H1 (cell line): ENCODE data around the gene TEDC1. TPM values are rescaled to one million over a fixed set of nuclear protein-coding genes. Genes with fewer than 3 reads are reported as not detected.

ENCODE experiments used
- CTCF ChIA-PET: fragments of 300-600 bp; sonication (Branson Sonifier 250); formaldehyde crosslinking; loops from one replicate; lab custom pipeline; 2021; ENCODE audit not compliant: partially characterized antibody; lab: Charles Lee
- POLR2A ChIA-PET: fragments of 300-600 bp; sonication (Branson Sonifier 250); formaldehyde crosslinking; loops from one replicate; lab custom pipeline; 2021; ENCODE audit warnings: inconsistent platforms; ENCODE audit not compliant: partially characterized antibody; lab: Charles Lee
- DNase-seq, 2 experiments: peaks; one replicate each; pipeline versions ENCODE4 v3.0.0 to v3.0.0-alpha.2; 2010 to 2022; ENCODE audit warnings: low spot score in 2 of 2, low read depth in 1 of 2, mixed read lengths in 1 of 2
- FAIRE-seq: peaks from 2 replicates; lab custom pipeline; 2011; peaks lifted over from hg19 to GRCh38; lab: Jason Lieb, UNC
- H2AFZ ChIP-seq: 2 replicates; pipeline ENCODE4 v1.8.1; 2012; ENCODE audit warnings: low read length, inconsistent platforms
- H2AK5ac ChIP-seq: 2 replicates; pipeline ENCODE4 v1.6.1; 2013; ENCODE audit warnings: low read depth, low read length
- H2BK120ac ChIP-seq: replicated peaks from 2 replicates; pipeline ENCODE3; 2013; ENCODE audit warnings: low read depth, low read length, inconsistent platforms
- H2BK12ac ChIP-seq: 2 replicates; pipeline ENCODE4 v1.6.1; 2013; ENCODE audit warnings: low read depth, low read length
- H2BK15ac ChIP-seq: 2 replicates; pipeline ENCODE4 v1.6.1; 2013; ENCODE audit warnings: low read length
- H2BK20ac ChIP-seq: 2 replicates; pipeline ENCODE4 v1.6.1; 2013; ENCODE audit warnings: low read length
- H2BK5ac ChIP-seq: 2 replicates; pipeline ENCODE4 v1.6.1; 2013; ENCODE audit warnings: low read depth, low read length
- H3K14ac ChIP-seq: 2 replicates; pipeline ENCODE4 v1.6.1; 2013; ENCODE audit warnings: inconsistent platforms; ENCODE audit not compliant: insufficient read length
- H3K18ac ChIP-seq: 2 replicates; pipeline ENCODE4 v1.6.1; 2013; ENCODE audit warnings: low read length; ENCODE audit errors: extremely low read depth
- H3K23ac ChIP-seq: 2 replicates; pipeline ENCODE4 v1.6.1; 2013; ENCODE audit warnings: inconsistent platforms; ENCODE audit not compliant: insufficient read length
- H3K23me2 ChIP-seq: 2 replicates; pipeline ENCODE4 v1.6.1; 2013; ENCODE audit warnings: low read depth, low read length
- H3K27ac ChIP-seq: 2 replicates; pipeline ENCODE4 v1.6.1; 2011; ENCODE audit warnings: low read depth, low read length, inconsistent platforms
- H3K27me3 ChIP-seq, 4 experiments: replicated peaks in 1 of 4; 1 replicate in 1 of 4; 2 replicates in 3 of 4; pipeline versions ENCODE4 v1.6.1 to v1.8.1; 2011 to 2013; ENCODE audit warnings: low read length in 3 of 4, mild to moderate bottlenecking in 3 of 4, inconsistent platforms in 2 of 4, mixed read lengths in 2 of 4, moderate library complexity in 1 of 4; ENCODE audit not compliant: control insufficient read depth in 3 of 4, insufficient read depth in 3 of 4; ENCODE audit errors: extremely low read depth in 1 of 4
- H3K36me3 ChIP-seq, 4 experiments: 2 replicates each; pipeline versions ENCODE4 v1.6.1 to v1.8.1; 2011 to 2013; ENCODE audit warnings: mild to moderate bottlenecking in 4 of 4, low read length in 3 of 4, moderate library complexity in 2 of 4, control low read depth in 1 of 4, inconsistent platforms in 1 of 4; ENCODE audit not compliant: insufficient read depth in 4 of 4, control insufficient read depth in 2 of 4
- H3K4ac ChIP-seq: replicated peaks from 2 replicates; pipeline ENCODE3; 2013; ENCODE audit warnings: low read length, low read depth, mixed read lengths, inconsistent platforms; ENCODE audit not compliant: insufficient read length
- H3K4me1 ChIP-seq, 4 experiments: replicated peaks in 1 of 4; 1 replicate in 1 of 4; 2 replicates in 3 of 4; pipeline versions ENCODE4 v1.6.1 to v1.8.1; 2011 to 2013; ENCODE audit warnings: low read length in 3 of 4, inconsistent platforms in 2 of 4, mixed read lengths in 1 of 4; ENCODE audit not compliant: insufficient read depth in 4 of 4, control insufficient read depth in 3 of 4
- H3K4me2 ChIP-seq, 2 experiments: 2 replicates each; pipeline versions ENCODE4 v1.6.1 to v1.8.1; 2011 to 2013; ENCODE audit warnings: low read depth in 2 of 2, low read length in 2 of 2, control low read depth in 1 of 2, inconsistent platforms in 1 of 2, mild to moderate bottlenecking in 1 of 2; ENCODE audit not compliant: insufficient read depth in 1 of 2
- H3K4me3 ChIP-seq, 4 experiments: fragments of 200-600, 300-600 bp in 1 of 4; sonication (generic), shearing (Covaris generic), sonication (Bioruptor Twin) in 1 of 4; 2 replicates each; pipeline versions ENCODE4 v1.5.1 to v1.8.1; 2011 to 2016; ENCODE audit warnings: low read length in 4 of 4, low read depth in 3 of 4, control low read depth in 2 of 4, inconsistent platforms in 2 of 4, mild to moderate bottlenecking in 2 of 4, mixed read lengths in 1 of 4, moderate library complexity in 1 of 4; ENCODE audit not compliant: insufficient read depth in 2 of 4; ENCODE audit errors: extremely low read depth in 1 of 4
- H3K56ac ChIP-seq: replicated peaks from 2 replicates; pipeline ENCODE3; 2013; ENCODE audit warnings: low read depth, mild to moderate bottlenecking, mixed read lengths, low read length, inconsistent platforms; ENCODE audit not compliant: insufficient read length
- H3K79me1 ChIP-seq: 2 replicates; pipeline ENCODE4 v1.6.1; 2013; ENCODE audit warnings: low read depth, low read length, control low read depth
- H3K79me2 ChIP-seq, 2 experiments: 2 replicates each; pipeline versions ENCODE4 v1.6.1 to v1.8.1; 2012 to 2013; ENCODE audit warnings: low read length in 2 of 2, mild to moderate bottlenecking in 2 of 2, inconsistent platforms in 1 of 2; ENCODE audit not compliant: insufficient read depth in 2 of 2, control insufficient read depth in 1 of 2
- H3K9ac ChIP-seq, 4 experiments: replicated peaks in 1 of 4; 1 replicate in 1 of 4; 2 replicates in 3 of 4; pipeline versions ENCODE4 v1.6.1 to v1.8.1; 2011 to 2013; ENCODE audit warnings: low read depth in 3 of 4, low read length in 3 of 4, control low read depth in 2 of 4, mild to moderate bottlenecking in 2 of 4, moderate library complexity in 2 of 4, inconsistent platforms in 1 of 4; ENCODE audit errors: extremely low read depth in 1 of 4
- H3K9me3 ChIP-seq, 2 experiments: 2 replicates each; pipeline versions ENCODE4 v1.6.1 to v1.8.1; 2012 to 2013; ENCODE audit warnings: mild to moderate bottlenecking in 2 of 2, moderate library complexity in 2 of 2, control low read depth in 1 of 2, inconsistent platforms in 1 of 2, low read depth in 1 of 2, low read length in 1 of 2, mixed read lengths in 1 of 2; ENCODE audit not compliant: insufficient read depth in 2 of 2
- H4K20me1 ChIP-seq, 2 experiments: replicated peaks in 1 of 2; 2 replicates each; pipeline versions ENCODE3 to v1.8.1; 2011 to 2013; ENCODE audit warnings: inconsistent platforms in 2 of 2, low read length in 2 of 2, mild to moderate bottlenecking in 1 of 2; ENCODE audit not compliant: insufficient read depth in 2 of 2, control insufficient read depth in 1 of 2
- H4K5ac ChIP-seq: 2 replicates; pipeline ENCODE4 v1.6.1; 2013; ENCODE audit warnings: low read length, low read depth, mixed read lengths, inconsistent platforms; ENCODE audit not compliant: insufficient read length
- H4K8ac ChIP-seq: 2 replicates; pipeline ENCODE4 v1.8.0; 2013; ENCODE audit warnings: mild to moderate bottlenecking, moderate library complexity, low read length, inconsistent platforms; ENCODE audit not compliant: insufficient read depth; ENCODE audit errors: extremely low read depth
- H4K91ac ChIP-seq: replicated peaks from 2 replicates; pipeline ENCODE3; 2013; ENCODE audit warnings: low read length, mixed read lengths, inconsistent platforms; ENCODE audit not compliant: insufficient read length
- SP2 ChIP-seq: IDR thresholded peaks from 2 replicates; pipeline ENCODE4 v1.6.1; 2012; ENCODE audit warnings: mild to moderate bottlenecking, low read length, inconsistent platforms
- WGBS, 2 experiments: shearing (Covaris generic) in 1 of 2; methylation state at CpG; one replicate each; pipeline versions ENCODE4 v1.1.6 to v1.1.7; 2013 to 2015; ENCODE audit warnings: low lambda C conversion rate in 2 of 2, mixed read lengths in 2 of 2, inconsistent platforms in 1 of 2, low coverage in 1 of 2, missing lambda C conversion rate in 1 of 2; ENCODE audit not compliant: insufficient replicate concordance in 2 of 2, insufficient coverage in 1 of 2, insufficient read length in 1 of 2; ENCODE audit errors: extremely low coverage in 1 of 2, missing lambda C conversion rate in 1 of 2; 5-methylcytosine and 5-hydroxymethylcytosine counted together
- polyA plus RNA-seq, 7 experiments: library from polyadenylated mRNA; depleted of rRNA in 3 of 7; stranded (reverse) in 5 of 7; unstranded in 2 of 7; fragments of >200 nt in 5 of 7; fragments of 200-250 nt in 2 of 7; gene quantifications; 1 replicate in 5 of 7; 2 replicates in 1 of 7; 4 replicates in 1 of 7; pipeline versions ENCODE4 v1.2.1 to v1.2.3, GENCODE V29; 2011 to 2013; ENCODE audit warnings: missing spikeins in 2 of 7, mixed read lengths in 2 of 7
- total RNA-seq: library from RNA; stranded (reverse); fragmentation: NEBNext Ultra II Directional; extraction: Animal tissue kit (Norgen Biotek cat#: 25700); gene quantifications from 2 replicates; pipeline ENCODE4 v1.2.1, GENCODE V29; 2021

TEDC1 gene
- total and polyA plus RNA-seq, 2 of the 8 experiments (the other 6 are each of a cell fraction or from before 2014, with no cell fraction given), result 5.6 to 14.8 TPM

- no peak overlapping the region for H2BK12ac ChIP-seq
- no peak overlapping the region for H3K56ac ChIP-seq
- no peak overlapping the region for H3K9ac ChIP-seq
- H3K27ac ChIP-seq, result no peak overlapping the region
- no peak overlapping the region for H2BK15ac ChIP-seq
- H3K4ac ChIP-seq, result no peak overlapping the region
- DNase-seq (no peak), FAIRE-seq (no peak)
- H2BK5ac ChIP-seq, result no peak overlapping the region
- H3K79me1 ChIP-seq, result no peaks in the 10 kb centered on the region
- H2AFZ ChIP-seq, result no peak overlapping the region
- POLR2A ChIA-PET, result no interaction called here
- H4K5ac ChIP-seq, result no peak overlapping the region
- no peak overlapping the region for H3K23ac ChIP-seq
- H4K91ac ChIP-seq, result no peak overlapping the region
- no peaks in the 10 kb centered on the region for H4K20me1 ChIP-seq
- no peaks in the 10 kb centered on the region for H3K36me3 ChIP-seq
- no peaks in the 10 kb centered on the region; a peak in 1 of 7 replicates for H3K27me3 ChIP-seq
- no peaks in the 10 kb centered on the region for H3K23me2 ChIP-seq
- no peaks in the 10 kb centered on the region for H3K4me1 ChIP-seq
- no peak overlapping the region for H2BK20ac ChIP-seq
- H3K14ac ChIP-seq, result no peak overlapping the region
- H3K4me3 ChIP-seq, result no peak overlapping the region
- H2BK120ac ChIP-seq, result no peak overlapping the region
- no peaks in the 10 kb centered on the region for H3K79me2 ChIP-seq
- H3K18ac ChIP-seq, result no peak overlapping the region
- no peak for TF ChIP-seq SP2
- CTCF ChIA-PET, result no interaction called here
- no peak overlapping the region for H2AK5ac ChIP-seq
- peaks cover 23 to 83% of the 10 kb centered on the region in 2 experiments for H3K9me3 ChIP-seq
- H4K8ac ChIP-seq, result no peak overlapping the region
- H3K4me2 ChIP-seq, result no peak overlapping the region
- WGBS, 2 experiments, result 74% methylated on average over 9 of the region's 9 CpGs; no CpG with 5 or more reads in 1 of the 2 experiments
Observed at GRCh38 chr14:105540811-105541210, 49.8 kb downstream of the TEDC1 start.
